ENCODE data around the gene CROCC2. TPM values are rescaled to one million over a fixed set of nuclear protein-coding genes. Genes with fewer than 3 reads are reported as not detected.

The CROCC2 gene
- total RNA-seq, 2 experiments from 2014 or later = not detected

DNA sequence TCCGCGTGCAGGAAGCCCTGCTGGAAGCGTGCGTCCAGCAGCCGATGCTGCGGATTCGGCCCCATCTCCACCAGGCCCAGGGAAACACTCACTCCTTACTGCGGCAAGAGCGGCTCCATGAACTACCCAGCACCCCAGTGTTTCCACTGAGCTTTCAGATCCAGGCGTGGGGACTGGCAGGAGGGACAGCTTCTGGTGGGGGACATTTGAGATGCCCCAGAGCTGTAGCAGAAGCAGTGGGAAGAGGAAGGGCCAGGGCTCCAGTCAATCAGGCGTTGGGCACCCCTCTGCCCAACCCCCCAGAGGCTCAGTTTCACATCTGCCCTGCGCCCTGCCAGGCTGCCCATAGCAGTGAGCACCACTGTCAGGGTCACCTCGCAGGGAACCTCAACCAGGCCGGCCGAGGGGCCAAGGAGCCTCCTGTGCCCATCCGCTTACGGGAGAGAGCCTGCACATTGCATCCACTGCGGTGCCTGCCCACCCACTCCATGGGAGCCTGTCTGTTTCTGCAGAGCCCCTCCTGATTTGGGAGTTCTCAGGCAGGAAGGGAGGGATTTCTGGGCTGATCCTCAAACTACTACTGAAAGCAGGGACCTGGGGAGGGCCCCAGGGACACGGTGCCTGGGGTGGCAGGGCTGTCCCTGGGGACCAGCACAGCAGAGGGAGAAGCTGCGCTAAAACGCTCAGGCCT is 32.9 kb upstream of the CROCC2 start:
- no peaks in the 10 kb centered on the region for H3K36me3 ChIP-seq (ENCODE audit: insufficient read depth, low read length)
- no peaks in the 10 kb centered on the region for H4K20me1 ChIP-seq (ENCODE audit: insufficient read depth, low read length)
- H3K4me2 ChIP-seq (ENCODE audit: low read length) = no peak overlapping the region
- ChIA-PET CTCF (ENCODE audit: unreplicated experiment) (no interaction called here), POLR2A (interaction anchor here (0.6 kb wide), 1 partner anchor 1187 kb away, joined by 3 read pairs; no protein-coding TSS in a partner anchor)
- no peaks in the 10 kb centered on the region for H3K9me3 ChIP-seq (ENCODE audit: low read length)
- no peak overlapping the region for H2AFZ ChIP-seq (ENCODE audit: low read length)
- H3K4me3 ChIP-seq (ENCODE audit: low read depth, low read length, poor library complexity, severe bottlenecking) = no peak overlapping the region
- no peaks in the 10 kb centered on the region for H3K79me2 ChIP-seq (ENCODE audit: insufficient read depth, low read depth, low read length)
- DNase-seq (ENCODE audit: low spot score) = no peak
- no peaks in the 10 kb centered on the region for H3K9me2 ChIP-seq (ENCODE audit: insufficient read depth, low read length)
- intact Hi-C loops (cut with micrococcal nuclease; ENCODE audit: unreplicated experiment) = no loop called here
- BruUV-seq (replicated peaks) = no TSS peak
- no peak for TF ChIP-seq EZH2phosphoT487 (IDR thresholded peaks at IDR 0.05; ENCODE audit: borderline replicate concordance, low read depth, low read length)
- TF ChIP-seq, protein P1, sequence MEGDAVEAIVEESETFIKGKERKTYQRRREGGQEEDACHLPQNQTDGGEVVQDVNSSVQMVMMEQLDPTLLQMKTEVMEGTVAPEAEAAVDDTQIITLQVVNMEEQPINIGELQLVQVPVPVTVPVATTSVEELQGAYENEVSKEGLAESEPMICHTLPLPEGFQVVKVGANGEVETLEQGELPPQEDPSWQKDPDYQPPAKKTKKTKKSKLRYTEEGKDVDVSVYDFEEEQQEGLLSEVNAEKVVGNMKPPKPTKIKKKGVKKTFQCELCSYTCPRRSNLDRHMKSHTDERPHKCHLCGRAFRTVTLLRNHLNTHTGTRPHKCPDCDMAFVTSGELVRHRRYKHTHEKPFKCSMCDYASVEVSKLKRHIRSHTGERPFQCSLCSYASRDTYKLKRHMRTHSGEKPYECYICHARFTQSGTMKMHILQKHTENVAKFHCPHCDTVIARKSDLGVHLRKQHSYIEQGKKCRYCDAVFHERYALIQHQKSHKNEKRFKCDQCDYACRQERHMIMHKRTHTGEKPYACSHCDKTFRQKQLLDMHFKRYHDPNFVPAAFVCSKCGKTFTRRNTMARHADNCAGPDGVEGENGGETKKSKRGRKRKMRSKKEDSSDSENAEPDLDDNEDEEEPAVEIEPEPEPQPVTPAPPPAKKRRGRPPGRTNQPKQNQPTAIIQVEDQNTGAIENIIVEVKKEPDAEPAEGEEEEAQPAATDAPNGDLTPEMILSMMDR (conservative IDR thresholded peaks at IDR 0.05; ENCODE audit: low read length) = no peak
- H3K4me1 ChIP-seq (ENCODE audit: insufficient read depth, low read length, poor library complexity, severe bottlenecking) = no peaks in the 10 kb centered on the region
- no peak overlapping the region for H3K27ac ChIP-seq (ENCODE audit: low read depth, low read length, poor library complexity, severe bottlenecking)

DNA sequence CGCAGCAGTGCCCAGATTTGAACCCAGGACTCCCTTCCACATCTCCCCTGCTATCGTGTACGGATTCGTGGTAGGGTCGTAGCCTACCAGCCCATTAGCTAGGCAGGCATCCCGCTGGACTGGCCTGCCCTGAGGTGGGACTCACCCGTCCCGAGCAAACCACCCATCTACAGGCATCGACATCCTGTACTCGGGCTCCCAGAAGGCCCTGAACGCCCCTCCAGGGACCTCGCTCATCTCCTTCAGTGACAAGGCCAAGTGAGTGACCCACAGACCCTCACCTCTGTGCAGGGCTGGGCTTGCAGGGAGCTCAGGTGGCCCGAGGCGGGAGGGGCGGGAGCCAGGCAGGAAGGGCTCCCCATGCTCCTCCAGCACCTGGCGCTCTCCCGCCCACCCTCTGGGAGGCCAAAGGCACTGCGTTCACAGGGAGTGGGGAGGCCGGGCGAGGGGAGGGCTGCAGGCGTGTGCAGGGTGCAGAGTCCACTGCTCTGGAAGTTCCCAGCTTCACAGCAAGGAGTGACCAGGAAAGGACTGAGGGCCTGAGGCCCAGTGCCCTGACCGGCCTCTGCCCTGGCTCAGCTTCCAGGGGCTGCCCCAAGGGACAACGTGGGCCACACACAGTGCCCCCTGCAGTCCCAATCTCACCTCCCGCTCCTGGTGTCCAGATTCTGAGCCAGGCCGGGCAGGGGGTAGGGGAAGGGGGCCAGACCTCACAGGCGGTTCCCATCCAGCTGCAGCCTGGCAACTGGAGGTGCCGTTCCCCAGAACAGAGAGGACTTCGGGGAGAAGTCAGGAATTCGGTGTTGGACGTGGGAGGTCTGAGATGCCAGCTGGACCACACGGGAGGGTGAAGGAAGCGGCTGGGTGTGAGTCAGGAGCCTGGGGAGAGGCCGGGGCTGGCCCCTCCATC is 32.1 kb upstream of the CROCC2 start:
- H3K4me2 ChIP-seq (ENCODE audit: low read length) = no peak overlapping the region
- no peaks in the 10 kb centered on the region for H3K4me1 ChIP-seq (ENCODE audit: insufficient read depth, low read length, poor library complexity, severe bottlenecking)
- no peaks in the 10 kb centered on the region for H3K36me3 ChIP-seq (ENCODE audit: insufficient read depth, low read length)
- ChIA-PET POLR2A (interaction anchor here (0.7 kb wide), 1 partner anchor 1059 kb away, joined by 3 read pairs; no protein-coding TSS in a partner anchor), CTCF (ENCODE audit: unreplicated experiment) (no interaction called here)
- no peaks in the 10 kb centered on the region for H3K79me2 ChIP-seq (ENCODE audit: insufficient read depth, low read depth, low read length)
- no peak overlapping the region for H2AFZ ChIP-seq (ENCODE audit: low read length)
- H3K27ac ChIP-seq (ENCODE audit: low read depth, low read length, poor library complexity, severe bottlenecking) = no peak overlapping the region
- intact Hi-C loops (cut with micrococcal nuclease; ENCODE audit: unreplicated experiment) = no loop called here
- BruUV-seq (replicated peaks) = no TSS peak
- TF ChIP-seq, protein P1 (conservative IDR thresholded peaks at IDR 0.05; ENCODE audit: low read length) = no peak
- no peak for TF ChIP-seq EZH2phosphoT487 (IDR thresholded peaks at IDR 0.05; ENCODE audit: borderline replicate concordance, low read depth, low read length)
- H4K20me1 ChIP-seq (ENCODE audit: insufficient read depth, low read length) = no peaks in the 10 kb centered on the region
- no peaks in the 10 kb centered on the region for H3K9me3 ChIP-seq (ENCODE audit: low read length)
- no peaks in the 10 kb centered on the region for H3K9me2 ChIP-seq (ENCODE audit: insufficient read depth, low read length)
- no peak for DNase-seq (ENCODE audit: low spot score)
- no peak overlapping the region for H3K4me3 ChIP-seq (ENCODE audit: low read depth, low read length, poor library complexity, severe bottlenecking)
